Large intestine (tissue), 3 donors: ENCODE measurements around the gene NHP2. TPM values are rescaled to one million over a fixed set of nuclear protein-coding genes. Genes with fewer than 3 reads are reported as not detected.

Source experiments
- DNase-seq, 2 donors: peaks; one replicate each; pipeline versions ENCODE4 v3.0.0 to v3.0.0-alpha.2; 2013
- H3K27ac ChIP-seq: one replicate; pipeline ENCODE4 v1.5.1; 2013; ENCODE audit warnings: low read length
- H3K27me3 ChIP-seq: 2 replicates; pipeline ENCODE4 v1.6.1; 2013; ENCODE audit warnings: low read length; ENCODE audit not compliant: control insufficient read depth, insufficient read depth
- H3K36me3 ChIP-seq: 2 replicates; pipeline ENCODE4 v1.6.1; 2013; ENCODE audit warnings: low read length; ENCODE audit not compliant: control insufficient read depth, insufficient read depth
- H3K4me1 ChIP-seq: one replicate; pipeline ENCODE4 v1.6.1; 2013; ENCODE audit warnings: low read length; ENCODE audit not compliant: control insufficient read depth, insufficient read depth
- H3K4me3 ChIP-seq: one replicate; pipeline ENCODE4 v1.5.1; 2013; ENCODE audit warnings: low read length
- H3K9me3 ChIP-seq: one replicate; pipeline ENCODE4 v1.6.1; 2013; ENCODE audit warnings: mild to moderate bottlenecking, low read depth, low read length, moderate library complexity; ENCODE audit not compliant: control insufficient read depth
- WGBS: methylation state at CpG from one replicate; pipeline ENCODE4 v1.1.5; 2013; ENCODE audit warnings: low lambda C conversion rate; ENCODE audit not compliant: insufficient coverage; 5-methylcytosine and 5-hydroxymethylcytosine counted together
- polyA plus RNA-seq: library from polyadenylated mRNA; unstranded; fragments of 120-200 nt; gene quantifications from one replicate; pipeline ENCODE4 v1.2.1, GENCODE V29; 2013

NHP2 gene
- polyA plus RNA-seq, 1 donor: 83.3 TPM

GRCh38 chr5:178152491-178153444, 917 bp downstream of the NHP2 start:
- H3K4me3 ChIP-seq: peak overlapping the region; percentile 77
- H3K9me3 ChIP-seq: no peaks in the 10 kb centered on the region
- H3K27ac ChIP-seq: peak overlapping the region; percentile 24
- no CpG with 5 or more reads among the region's 31 CpGs for WGBS
- no peaks in the 10 kb centered on the region for H3K27me3 ChIP-seq
- DNase-seq: no peak
- H3K4me1 ChIP-seq: peaks cover 6% of the 10 kb centered on the region
- peaks cover 39% of the 10 kb centered on the region for H3K36me3 ChIP-seq

- no peak overlapping the region for H3K27ac ChIP-seq
- WGBS: 73% methylated on average over 3 of the region's 11 CpGs
- H3K36me3 ChIP-seq: peaks cover 56% of the 10 kb centered on the region
Observed at GRCh38 chr5:178150977-178151734, 2.5 kb downstream of the NHP2 start.

GRCh38 chr5:178149199-178149932, 4.3 kb downstream of the NHP2 start:
- no peaks in the 10 kb centered on the region for H3K9me3 ChIP-seq
- 80% methylated on average over 1 of the region's 11 CpGs for WGBS
- peaks cover 62% of the 10 kb centered on the region for H3K36me3 ChIP-seq
- H3K27ac ChIP-seq: no peak overlapping the region
- no peak for DNase-seq
- no peak overlapping the region for H3K4me3 ChIP-seq
- peaks cover 6% of the 10 kb centered on the region for H3K4me1 ChIP-seq
- H3K27me3 ChIP-seq: no peaks in the 10 kb centered on the region

More at GRCh38 chr5:178150977-178151734, 2.5 kb downstream of the NHP2 start:
- DNase-seq: no peak
- H3K4me1 ChIP-seq: peaks cover 6% of the 10 kb centered on the region
- no peaks in the 10 kb centered on the region for H3K27me3 ChIP-seq
- H3K9me3 ChIP-seq: no peaks in the 10 kb centered on the region
- no peak overlapping the region for H3K4me3 ChIP-seq

- Histone ChIP-seq H3K4me3 (no peak overlapping the region), H3K27ac (no peak overlapping the region), H3K9me3 (no peaks in the 10 kb centered on the region), H3K27me3 (no peaks in the 10 kb centered on the region), H3K4me1 (no peaks in the 10 kb centered on the region), H3K36me3 (peaks cover 81% of the 10 kb centered on the region)
- DNase-seq: no peak
- WGBS: no CpG with 5 or more reads among the region's 15 CpGs
Observed at GRCh38 chr5:178147406-178147805, 6.3 kb downstream of the NHP2 start.

GRCh38 chr5:178145965-178146820, 7.5 kb downstream of the NHP2 start:
- Histone ChIP-seq H3K9me3 (no peaks in the 10 kb centered on the region), H3K4me1 (no peaks in the 10 kb centered on the region), H3K4me3 (no peak overlapping the region), H3K36me3 (peaks cover 77% of the 10 kb centered on the region), H3K27me3 (no peaks in the 10 kb centered on the region), H3K27ac (no peak overlapping the region)
- DNase-seq: peak; percentile 44 to 62
- WGBS: no CpG with 5 or more reads among the region's 14 CpGs

- H3K36me3 ChIP-seq: peaks cover 61% of the 10 kb centered on the region
- no peaks in the 10 kb centered on the region for H3K4me1 ChIP-seq
- peak in 1 of 2 donors; percentile 23 for DNase-seq
- no peak overlapping the region for H3K4me3 ChIP-seq
- H3K27ac ChIP-seq: no peak overlapping the region
- H3K27me3 ChIP-seq: no peaks in the 10 kb centered on the region
- H3K9me3 ChIP-seq: no peaks in the 10 kb centered on the region
- WGBS: no CpG with 5 or more reads among the region's 10 CpGs
Observed at GRCh38 chr5:178143901-178144300, 9.8 kb downstream of the NHP2 start.

- no CpG with 5 or more reads among the region's 6 CpGs for WGBS
- no peaks in the 10 kb centered on the region for H3K9me3 ChIP-seq
- H3K4me1 ChIP-seq: no peaks in the 10 kb centered on the region
- H3K27me3 ChIP-seq: no peaks in the 10 kb centered on the region
- H3K36me3 ChIP-seq: peaks cover 55% of the 10 kb centered on the region
- H3K4me3 ChIP-seq: no peak overlapping the region
- no peak for DNase-seq
- no peak overlapping the region for H3K27ac ChIP-seq
Observed at GRCh38 chr5:178143246-178143645, 10.4 kb downstream of the NHP2 start.

- no peaks in the 10 kb centered on the region for H3K9me3 ChIP-seq
- no peaks in the 10 kb centered on the region for H3K4me1 ChIP-seq
- H3K4me3 ChIP-seq: no peak overlapping the region
- peaks cover 53% of the 10 kb centered on the region for H3K36me3 ChIP-seq
- no peak for DNase-seq
- WGBS: no CpG with 5 or more reads among the region's 20 CpGs
- H3K27me3 ChIP-seq: no peaks in the 10 kb centered on the region
- no peak overlapping the region for H3K27ac ChIP-seq
Observed at GRCh38 chr5:178142642-178143041, 11.0 kb downstream of the NHP2 start.

- no peaks in the 10 kb centered on the region for H3K27me3 ChIP-seq
- no peaks in the 10 kb centered on the region for H3K4me1 ChIP-seq
- peaks cover 42% of the 10 kb centered on the region for H3K36me3 ChIP-seq
- no peak overlapping the region for H3K4me3 ChIP-seq
- no CpG with 5 or more reads among the region's 4 CpGs for WGBS
- H3K9me3 ChIP-seq: no peaks in the 10 kb centered on the region
- no peak for DNase-seq
- H3K27ac ChIP-seq: no peak overlapping the region
Observed at GRCh38 chr5:178141550-178141949, 12.1 kb downstream of the NHP2 start.
